Islet of Langerhans (tissue), 1 donor: ENCODE data around the gene SCT.

Source experiments
- FAIRE-seq: peaks from one replicate; lab custom pipeline; 2011; peaks lifted over from hg19 to GRCh38; lab: Jason Lieb, UNC

Gene SCT

GRCh38 chr11:609341-609811, 17.6 kb downstream of the SCT start:
- FAIRE-seq, result no peak

GRCh38 chr11:608791-609251, 18.2 kb downstream of the SCT start:
- FAIRE-seq, result no peak

GRCh38 chr11:607971-608659, 18.9 kb downstream of the SCT start:
- no peak for FAIRE-seq

GRCh38 chr11:607020-607780, 19.8 kb downstream of the SCT start:
- FAIRE-seq, result no peak

GRCh38 chr11:606245-606644, 20.7 kb downstream of the SCT start:
- no peak for FAIRE-seq

- FAIRE-seq, result no peak
Observed at GRCh38 chr11:605286-606129, 21.5 kb downstream of the SCT start.

GRCh38 chr11:603154-603553, 23.8 kb downstream of the SCT start:
- FAIRE-seq, result no peak

- no peak for FAIRE-seq
Observed at GRCh38 chr11:601573-602245, 25.3 kb downstream of the SCT start.

GRCh38 chr11:598005-598680, 28.8 kb downstream of the SCT start:
- no peak for FAIRE-seq

GRCh38 chr11:597166-597725, 29.7 kb downstream of the SCT start:
- FAIRE-seq, result no peak

- no peak for FAIRE-seq
Observed at GRCh38 chr11:596374-596773, 30.6 kb downstream of the SCT start.

- no peak for FAIRE-seq
Observed at GRCh38 chr11:595400-595799, 31.6 kb downstream of the SCT start.

GRCh38 chr11:593347-593746, 33.6 kb downstream of the SCT start:
- no peak for FAIRE-seq

- no peak for FAIRE-seq
Observed at GRCh38 chr11:592918-593317, 34.1 kb downstream of the SCT start.

- FAIRE-seq, result no peak
Observed at GRCh38 chr11:592501-592900, 34.5 kb downstream of the SCT start.

- no peak for FAIRE-seq
Observed at GRCh38 chr11:590997-591396, 36.0 kb downstream of the SCT start.

GRCh38 chr11:589798-590197, 37.2 kb downstream of the SCT start:
- no peak for FAIRE-seq

GRCh38 chr11:587978-588380, 39.0 kb downstream of the SCT start:
- no peak for FAIRE-seq

- FAIRE-seq, result no peak
Observed at GRCh38 chr11:587546-587945, 39.4 kb downstream of the SCT start.

- FAIRE-seq, result no peak
Observed at GRCh38 chr11:586376-587316, 40.3 kb downstream of the SCT start.
